Measurements from ENCODE around the gene ARHGAP26. TPM values are rescaled to one million over a fixed set of nuclear protein-coding genes. Genes with fewer than 3 reads are reported as not detected.

The ARHGAP26 gene
- 10 to 100 TPM; 10.2 to 11.0 TPM for total RNA-seq

- Mint-ChIP-seq H3K4me1 (peaks cover 39% of the 10 kb centered on the region), H3K27ac (peak within 1 kb of the TSS; percentile 88), H3K27me3 (no peaks in the 10 kb centered on the region), H3K9me3 (no peaks in the 10 kb centered on the region), H3K36me3 (no peaks in the 10 kb centered on the region), H3K4me3 (peak within 1 kb of the TSS; percentile 95)
- DNase-seq: peak; percentile 96
Measured at GRCh38 chr5:142769793-142770649, at the start of gene ARHGAP26. Gene ARHGAP26, plus strand, starts transcription at chr5:142770377. Its CDS starts 385 bp downstream, at chr5:142770762.

- no peak overlapping the region for H3K27ac Mint-ChIP-seq
- no peak for DNase-seq
- H3K36me3 Mint-ChIP-seq: no peaks in the 10 kb centered on the region
Measured at GRCh38 chr5:142720641-142721271, 49.4 kb upstream of the ARHGAP26 start.

GRCh38 chr5:142722146-142722545, 48.0 kb upstream of the ARHGAP26 start:
- Mint-ChIP-seq H3K36me3 (no peaks in the 10 kb centered on the region), H3K9me3 (no peaks in the 10 kb centered on the region), H3K4me3 (no peak overlapping the region), H3K4me1 (peaks cover 6% of the 10 kb centered on the region), H3K27ac (no peak overlapping the region), H3K27me3 (peaks cover 8% of the 10 kb centered on the region)
- DNase-seq: no peak

More at GRCh38 chr5:142720641-142721271, 49.4 kb upstream of the ARHGAP26 start:
- H3K27me3 Mint-ChIP-seq: peaks cover 8% of the 10 kb centered on the region
- H3K4me3 Mint-ChIP-seq: no peak overlapping the region
- no peaks in the 10 kb centered on the region for H3K9me3 Mint-ChIP-seq
- peaks cover 2% of the 10 kb centered on the region for H3K4me1 Mint-ChIP-seq

- H3K9me3 Mint-ChIP-seq: no peaks in the 10 kb centered on the region
Measured at GRCh38 chr5:142722896-142723295, 47.3 kb upstream of the ARHGAP26 start.

GRCh38 chr5:142724821-142725220, 45.4 kb upstream of the ARHGAP26 start:
- H3K36me3 Mint-ChIP-seq: no peaks in the 10 kb centered on the region

More at GRCh38 chr5:142722896-142723295, 47.3 kb upstream of the ARHGAP26 start:
- Mint-ChIP-seq H3K4me3 (no peak overlapping the region), H3K27me3 (peaks cover 2% of the 10 kb centered on the region), H3K27ac (no peak overlapping the region), H3K4me1 (peaks cover 4% of the 10 kb centered on the region), H3K36me3 (no peaks in the 10 kb centered on the region)
- DNase-seq: no peak

GRCh38 chr5:142725231-142726187, 44.7 kb upstream of the ARHGAP26 start:
- H3K27ac Mint-ChIP-seq: peak overlapping the region; percentile 12
- no peaks in the 10 kb centered on the region for H3K27me3 Mint-ChIP-seq
- DNase-seq: no peak
- no peaks in the 10 kb centered on the region for H3K36me3 Mint-ChIP-seq
- no peaks in the 10 kb centered on the region for H3K9me3 Mint-ChIP-seq
- peaks cover 4% of the 10 kb centered on the region for H3K4me1 Mint-ChIP-seq
- H3K4me3 Mint-ChIP-seq: no peak overlapping the region

More at GRCh38 chr5:142724821-142725220, 45.4 kb upstream of the ARHGAP26 start:
- Mint-ChIP-seq H3K27ac (no peak overlapping the region), H3K4me1 (peaks cover 4% of the 10 kb centered on the region), H3K4me3 (no peak overlapping the region), H3K27me3 (no peaks in the 10 kb centered on the region), H3K9me3 (no peaks in the 10 kb centered on the region)
- DNase-seq: no peak

- Mint-ChIP-seq H3K36me3 (no peaks in the 10 kb centered on the region), H3K9me3 (no peaks in the 10 kb centered on the region), H3K27me3 (no peaks in the 10 kb centered on the region), H3K27ac (no peak overlapping the region), H3K4me1 (peaks cover 4% of the 10 kb centered on the region), H3K4me3 (no peak overlapping the region)
- no peak for DNase-seq
Measured at GRCh38 chr5:142726188-142726731, 43.9 kb upstream of the ARHGAP26 start.

- no peak for DNase-seq
- no peaks in the 10 kb centered on the region for H3K9me3 Mint-ChIP-seq
- H3K36me3 Mint-ChIP-seq: no peaks in the 10 kb centered on the region
- peaks cover 4% of the 10 kb centered on the region for H3K4me1 Mint-ChIP-seq
- H3K4me3 Mint-ChIP-seq: no peak overlapping the region
- no peaks in the 10 kb centered on the region for H3K27me3 Mint-ChIP-seq
- no peak overlapping the region for H3K27ac Mint-ChIP-seq
Measured at GRCh38 chr5:142727735-142728047, 42.5 kb upstream of the ARHGAP26 start.

- Mint-ChIP-seq H3K27me3 (no peaks in the 10 kb centered on the region), H3K27ac (no peak overlapping the region), H3K4me3 (no peak overlapping the region), H3K9me3 (no peaks in the 10 kb centered on the region), H3K4me1 (peaks cover 12% of the 10 kb centered on the region), H3K36me3 (no peaks in the 10 kb centered on the region)
- DNase-seq: no peak
Measured at GRCh38 chr5:142735323-142736246, 34.6 kb upstream of the ARHGAP26 start.

- H3K27me3 Mint-ChIP-seq: no peaks in the 10 kb centered on the region
- no peak overlapping the region for H3K27ac Mint-ChIP-seq
- no peaks in the 10 kb centered on the region for H3K9me3 Mint-ChIP-seq
- no peak overlapping the region for H3K4me3 Mint-ChIP-seq
- DNase-seq: no peak
- H3K4me1 Mint-ChIP-seq: peaks cover 12% of the 10 kb centered on the region
- no peaks in the 10 kb centered on the region for H3K36me3 Mint-ChIP-seq
Measured at GRCh38 chr5:142736247-142736632, 33.9 kb upstream of the ARHGAP26 start.

- Mint-ChIP-seq H3K9me3 (no peaks in the 10 kb centered on the region), H3K27ac (no peak overlapping the region), H3K4me3 (no peak overlapping the region), H3K4me1 (peaks cover 12% of the 10 kb centered on the region), H3K27me3 (no peaks in the 10 kb centered on the region), H3K36me3 (no peaks in the 10 kb centered on the region)
- no peak for DNase-seq
Measured at GRCh38 chr5:142737179-142737578, 33.0 kb upstream of the ARHGAP26 start.

GRCh38 chr5:142740474-142741242, 29.5 kb upstream of the ARHGAP26 start:
- no peak overlapping the region for H3K27ac Mint-ChIP-seq
- no peak for DNase-seq
- no peaks in the 10 kb centered on the region for H3K36me3 Mint-ChIP-seq
- no peak overlapping the region for H3K4me3 Mint-ChIP-seq
- peaks cover 8% of the 10 kb centered on the region for H3K27me3 Mint-ChIP-seq
- no peaks in the 10 kb centered on the region for H3K9me3 Mint-ChIP-seq
- peaks cover 6% of the 10 kb centered on the region for H3K4me1 Mint-ChIP-seq
